Measurements from ENCODE around the gene STXBP2.

STXBP2 gene

DNA sequence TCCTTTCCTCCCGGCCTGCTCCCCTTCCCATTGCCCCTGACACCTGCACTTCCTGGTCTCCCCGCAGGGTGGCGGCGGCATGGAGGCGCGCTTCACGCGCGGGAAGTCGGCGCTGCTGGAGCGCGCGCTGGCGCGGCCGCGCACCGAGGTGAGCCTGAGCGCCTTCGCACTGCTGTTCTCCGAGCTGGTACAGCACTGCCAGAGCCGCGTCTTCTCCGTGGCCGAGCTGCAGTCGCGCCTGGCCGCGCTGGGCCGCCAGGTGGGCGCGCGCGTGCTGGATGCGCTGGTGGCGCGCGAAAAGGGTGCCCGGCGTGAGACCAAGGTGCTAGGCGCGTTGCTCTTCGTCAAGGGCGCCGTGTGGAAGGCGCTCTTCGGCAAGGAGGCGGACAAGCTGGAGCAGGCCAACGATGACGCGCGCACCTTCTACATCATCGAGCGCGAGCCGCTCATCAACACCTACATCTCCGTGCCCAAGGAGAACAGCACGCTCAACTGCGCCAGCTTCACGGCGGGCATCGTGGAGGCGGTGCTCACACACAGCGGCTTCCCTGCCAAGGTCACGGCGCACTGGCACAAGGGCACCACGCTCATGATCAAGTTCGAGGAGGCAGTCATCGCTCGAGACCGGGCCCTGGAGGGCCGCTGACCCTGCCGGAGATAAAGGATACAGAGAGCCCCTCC is 45.4 kb downstream of the STXBP2 start:
- no peak for DNase-seq (ENCODE audit: low read depth)

DNA sequence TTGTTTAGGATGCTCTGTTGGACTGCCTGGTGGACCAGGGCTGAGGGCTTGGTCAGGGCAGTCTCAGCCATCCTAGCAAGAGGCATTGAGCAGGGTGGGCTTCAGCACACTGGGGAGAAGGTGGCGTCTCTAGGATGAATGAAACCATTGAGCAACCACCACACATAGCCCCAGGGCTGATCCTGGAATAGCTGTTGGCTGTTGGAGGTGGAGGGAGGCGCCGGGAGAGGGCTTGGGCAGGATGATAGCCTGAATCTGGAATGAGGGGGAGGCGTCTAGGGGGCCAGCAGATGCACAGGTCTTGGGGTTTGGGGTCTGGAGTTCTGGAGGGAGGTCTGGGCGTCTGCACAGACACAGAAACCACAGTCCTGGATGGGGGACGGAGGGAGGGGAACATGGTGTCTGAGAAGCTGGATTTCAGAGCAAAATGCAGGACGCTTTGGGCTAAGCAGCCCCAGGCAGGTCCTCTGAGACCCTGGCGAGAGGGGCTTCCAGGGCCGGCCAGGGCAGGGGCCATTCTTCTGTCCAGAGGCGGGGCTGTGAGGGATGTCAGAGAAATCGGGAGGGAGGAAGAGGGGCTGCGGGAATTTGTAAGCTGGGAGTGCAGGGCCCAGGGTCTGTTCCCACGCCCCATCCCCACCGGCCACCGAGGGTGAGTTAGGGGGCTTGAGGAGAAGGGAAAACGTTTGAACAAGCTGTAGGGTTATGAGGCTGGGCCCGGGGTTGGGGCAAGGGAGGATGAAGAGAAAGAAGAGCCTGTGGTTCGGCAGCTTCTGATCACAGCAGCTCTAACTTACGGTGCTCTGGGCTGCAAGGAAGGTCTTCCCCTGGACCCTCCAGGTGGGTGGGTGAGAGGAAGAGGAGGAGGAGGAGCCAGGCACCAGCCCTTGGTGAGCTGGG is 48.9 kb downstream of the STXBP2 start:
- TF ChIP-seq, protein P1, sequence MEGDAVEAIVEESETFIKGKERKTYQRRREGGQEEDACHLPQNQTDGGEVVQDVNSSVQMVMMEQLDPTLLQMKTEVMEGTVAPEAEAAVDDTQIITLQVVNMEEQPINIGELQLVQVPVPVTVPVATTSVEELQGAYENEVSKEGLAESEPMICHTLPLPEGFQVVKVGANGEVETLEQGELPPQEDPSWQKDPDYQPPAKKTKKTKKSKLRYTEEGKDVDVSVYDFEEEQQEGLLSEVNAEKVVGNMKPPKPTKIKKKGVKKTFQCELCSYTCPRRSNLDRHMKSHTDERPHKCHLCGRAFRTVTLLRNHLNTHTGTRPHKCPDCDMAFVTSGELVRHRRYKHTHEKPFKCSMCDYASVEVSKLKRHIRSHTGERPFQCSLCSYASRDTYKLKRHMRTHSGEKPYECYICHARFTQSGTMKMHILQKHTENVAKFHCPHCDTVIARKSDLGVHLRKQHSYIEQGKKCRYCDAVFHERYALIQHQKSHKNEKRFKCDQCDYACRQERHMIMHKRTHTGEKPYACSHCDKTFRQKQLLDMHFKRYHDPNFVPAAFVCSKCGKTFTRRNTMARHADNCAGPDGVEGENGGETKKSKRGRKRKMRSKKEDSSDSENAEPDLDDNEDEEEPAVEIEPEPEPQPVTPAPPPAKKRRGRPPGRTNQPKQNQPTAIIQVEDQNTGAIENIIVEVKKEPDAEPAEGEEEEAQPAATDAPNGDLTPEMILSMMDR (conservative IDR thresholded peaks at IDR 0.05; ENCODE audit: low read depth, low read length) = no peak
- no peak overlapping the region for H3K4me3 ChIP-seq (ENCODE audit: low read length)
- no peak for DNase-seq (ENCODE audit: low read depth)

More for the DNA sequence above, 45.4 kb downstream of the STXBP2 start:
- peak overlapping the region; percentile 87 for H3K4me3 ChIP-seq (ENCODE audit: low read length)
- TF ChIP-seq, protein P1 (conservative IDR thresholded peaks at IDR 0.05; ENCODE audit: low read depth, low read length) = no peak

DNA sequence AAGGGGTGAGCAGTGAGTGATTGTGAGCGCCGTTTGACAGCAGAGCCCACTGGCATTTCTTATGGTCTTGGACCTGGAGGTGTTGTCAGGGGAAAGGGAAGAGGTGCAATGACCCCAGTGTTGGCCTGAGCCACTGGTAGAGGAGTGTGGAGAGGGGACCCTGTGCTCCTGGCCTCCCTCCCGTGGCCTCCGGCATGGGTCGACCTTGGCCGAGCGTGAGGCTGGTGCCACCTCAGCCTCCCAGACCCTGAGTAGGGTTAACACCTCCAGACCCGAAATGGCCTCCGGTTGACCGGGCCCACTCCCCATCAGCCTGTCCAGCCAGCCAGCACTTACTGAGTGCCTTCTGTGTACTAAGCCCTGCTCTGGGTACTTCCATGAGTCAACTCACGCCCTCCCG is 50.3 kb downstream of the STXBP2 start:
- no peak for DNase-seq (ENCODE audit: low read depth)
- TF ChIP-seq, protein P1 (conservative IDR thresholded peaks at IDR 0.05; ENCODE audit: low read depth, low read length) = no peak
- H3K4me3 ChIP-seq (ENCODE audit: low read length) = no peak overlapping the region

DNA sequence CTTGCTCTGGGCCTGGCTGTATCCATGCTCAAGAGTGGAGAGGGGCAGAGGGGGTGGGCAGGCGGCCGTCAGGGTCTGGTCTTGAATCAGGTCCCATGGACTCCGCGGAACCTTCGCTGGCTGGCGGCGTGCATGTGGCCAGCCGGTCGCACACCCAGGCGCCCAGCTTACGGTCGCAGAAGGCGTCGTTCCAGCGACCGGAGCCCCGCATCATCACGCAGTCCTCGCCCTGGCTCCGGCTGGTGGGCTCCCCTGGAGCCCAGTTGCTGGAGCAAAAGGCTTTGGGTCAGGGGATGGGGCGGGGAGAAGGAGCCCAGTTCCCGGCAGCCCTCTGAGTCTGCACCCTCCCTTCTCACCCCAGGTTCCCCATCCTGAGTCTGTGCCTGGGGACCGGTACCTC is 52.3 kb downstream of the STXBP2 start:
- TF ChIP-seq, protein P1 (conservative IDR thresholded peaks at IDR 0.05; ENCODE audit: low read depth, low read length) = no peak
- no peak overlapping the region for H3K4me3 ChIP-seq (ENCODE audit: low read length)
- DNase-seq (ENCODE audit: low read depth) = no peak

DNA sequence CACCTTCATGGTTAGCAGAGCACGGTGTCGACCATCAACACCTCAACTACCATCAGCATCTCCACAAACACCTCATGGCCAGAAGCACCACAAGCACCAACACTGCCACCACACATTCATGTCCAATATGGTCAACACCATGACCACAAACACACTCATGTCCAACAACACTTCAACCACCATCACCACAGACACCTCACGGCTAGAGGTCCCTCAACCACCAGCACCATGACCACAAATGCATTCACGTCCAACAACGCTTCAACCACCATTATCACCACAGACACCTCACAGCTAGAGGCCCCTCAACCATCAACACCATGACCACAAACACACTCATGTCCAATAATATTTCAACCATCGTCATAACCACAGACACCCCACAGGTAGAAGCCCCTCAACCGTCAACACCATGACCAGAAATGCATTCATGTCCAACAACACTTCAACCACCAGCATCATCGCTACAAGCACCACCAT is 53.9 kb downstream of the STXBP2 start:
- H3K4me3 ChIP-seq (ENCODE audit: low read length) = no peak overlapping the region
- DNase-seq (ENCODE audit: low read depth) = no peak
- TF ChIP-seq, protein P1 (conservative IDR thresholded peaks at IDR 0.05; ENCODE audit: low read depth, low read length) = no peak

DNA sequence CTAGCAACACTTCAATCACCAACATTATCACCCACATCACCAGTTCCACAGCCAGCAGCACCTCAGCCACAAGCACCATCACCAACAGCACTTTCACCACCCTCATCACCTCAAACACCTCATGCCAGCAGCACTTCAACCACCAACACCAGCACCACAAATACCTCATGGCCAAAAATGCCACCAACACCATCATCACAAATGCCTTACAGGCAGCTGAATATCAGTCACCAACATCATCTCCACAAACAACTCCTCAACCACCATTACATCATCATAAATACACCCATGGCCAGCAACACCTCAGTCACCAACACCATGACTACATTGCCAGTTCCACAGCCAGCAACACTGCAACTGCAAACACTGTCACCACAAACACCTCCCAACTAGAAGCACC is 54.6 kb downstream of the STXBP2 start:
- no peak for DNase-seq (ENCODE audit: low read depth)
- TF ChIP-seq, protein P1 (conservative IDR thresholded peaks at IDR 0.05; ENCODE audit: low read depth, low read length) = no peak
- H3K4me3 ChIP-seq (ENCODE audit: low read length) = no peak overlapping the region

Data from retinal pigment epithelial cell (primary cell).